Fibroblast of villous mesenchyme (primary cell): ENCODE results near the gene C17orf75. TPM values are rescaled to one million over a fixed set of nuclear protein-coding genes. Genes with fewer than 3 reads are reported as not detected.
"Not testable (repeated sequence)": the region's sequence is repeated elsewhere in the genome, so short reads cannot be mapped to it uniquely, and the experiment has no call there.

Experiments used
- DNase-seq: peaks from one replicate; pipeline ENCODE4 v3.0.0-alpha.2; 2010; ENCODE audit warnings: low read depth
- H3K4me3 ChIP-seq: 2 replicates; pipeline ENCODE4 v1.5.1; 2011; ENCODE audit warnings: low read depth, mild to moderate bottlenecking, low read length
- CTCF ChIP-seq: IDR thresholded peaks from 2 replicates; pipeline ENCODE4 v1.5.1; 2012; ENCODE audit warnings: low read depth, mild to moderate bottlenecking, low read length; ENCODE audit not compliant: insufficient read depth
- total RNA-seq: library from RNA; depleted of rRNA; stranded (reverse); fragments of >200 nt; gene quantifications from 2 replicates; pipeline ENCODE4 v1.2.3, GENCODE V29; 2012

C17orf75 gene
- 14.8 and 18.6 TPM in 2 replicates for total RNA-seq

GRCh38 chr17:32341857-32342602 lies at the start of gene C17orf75:
Gene C17orf75, minus strand, starts transcription at chr17:32342173. Its CDS starts 34 bp downstream, at chr17:32342139.
- peak; percentile 63 for DNase-seq
- peak within 1 kb of the TSS; percentile 72 for H3K4me3 ChIP-seq
- TF ChIP-seq CTCF = no peak

- TF ChIP-seq CTCF = no peak
- peak; percentile 52 for DNase-seq
- no peak overlapping the region for H3K4me3 ChIP-seq
Measured at GRCh38 chr17:32388613-32389459, 46.9 kb upstream of the C17orf75 start.

- H3K4me3 ChIP-seq, DNase-seq: not testable (repeated sequence)
Measured at GRCh38 chr17:32388128-32388527, 46.2 kb upstream of the C17orf75 start.

- TF ChIP-seq CTCF = no peak
- no peak for DNase-seq
- no peak overlapping the region for H3K4me3 ChIP-seq
Measured at GRCh38 chr17:32386844-32387243, 44.9 kb upstream of the C17orf75 start.

- TF ChIP-seq CTCF = no peak
- no peak overlapping the region for H3K4me3 ChIP-seq
- DNase-seq = no peak
Measured at GRCh38 chr17:32385971-32386370, 44.0 kb upstream of the C17orf75 start.

GRCh38 chr17:32385121-32385520 lies 43.1 kb upstream of the C17orf75 start:
- DNase-seq = peak; percentile 38
- no peak for TF ChIP-seq CTCF
- no peak overlapping the region for H3K4me3 ChIP-seq

- DNase-seq = no peak
- TF ChIP-seq CTCF = no peak
- H3K4me3 ChIP-seq = no peak overlapping the region
Measured at GRCh38 chr17:32383926-32384434, 42.0 kb upstream of the C17orf75 start.
